GM18505 (cell line): ENCODE results near the gene PCOLCE2.

Source experiments
- ATAC-seq: cut with Tn5 transposase; IDR thresholded peaks from one replicate; pipeline ENCODE4 v1.9.1; 2021; ENCODE audit not compliant: unreplicated experiment
- POLR2A ChIP-seq: IDR thresholded peaks from 4 replicates; pipeline ENCODE4 v1.6.1; 2011; ENCODE audit warnings: borderline replicate concordance; ENCODE audit not compliant: insufficient read depth, insufficient read length; ENCODE audit errors: extremely low read depth

PCOLCE2 gene

DNA sequence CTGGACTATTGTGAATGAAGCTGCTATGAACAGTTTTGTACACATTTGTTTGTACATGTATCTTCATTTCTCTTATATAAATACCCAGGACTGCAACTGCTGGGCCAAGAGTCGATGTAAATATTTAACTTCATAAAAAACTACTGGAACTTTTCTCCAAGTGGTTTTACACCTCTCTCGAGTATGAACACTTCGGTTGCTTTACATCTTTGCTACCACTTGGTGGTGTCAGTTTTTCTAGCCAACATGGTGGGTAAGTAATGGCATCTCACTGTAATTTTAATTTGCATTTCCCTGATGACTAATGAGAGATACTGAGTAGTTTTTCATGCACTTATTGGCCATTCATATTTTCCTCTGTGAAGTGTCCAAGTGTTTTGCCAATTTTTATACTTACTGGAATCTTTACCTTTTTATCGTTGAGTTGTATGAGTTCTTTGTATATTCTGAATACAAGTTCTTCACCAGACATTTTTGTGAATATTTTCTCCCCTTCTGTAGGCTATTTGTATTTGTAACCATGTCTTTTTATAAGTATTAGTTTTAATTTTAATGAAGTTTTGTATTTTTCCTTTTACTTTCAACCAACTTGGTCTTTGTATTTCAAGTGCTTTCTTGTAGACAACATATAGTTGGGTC, 44.4 kb downstream of the PCOLCE2 start:
- no peak for ATAC-seq
- TF ChIP-seq POLR2A = no peak

DNA sequence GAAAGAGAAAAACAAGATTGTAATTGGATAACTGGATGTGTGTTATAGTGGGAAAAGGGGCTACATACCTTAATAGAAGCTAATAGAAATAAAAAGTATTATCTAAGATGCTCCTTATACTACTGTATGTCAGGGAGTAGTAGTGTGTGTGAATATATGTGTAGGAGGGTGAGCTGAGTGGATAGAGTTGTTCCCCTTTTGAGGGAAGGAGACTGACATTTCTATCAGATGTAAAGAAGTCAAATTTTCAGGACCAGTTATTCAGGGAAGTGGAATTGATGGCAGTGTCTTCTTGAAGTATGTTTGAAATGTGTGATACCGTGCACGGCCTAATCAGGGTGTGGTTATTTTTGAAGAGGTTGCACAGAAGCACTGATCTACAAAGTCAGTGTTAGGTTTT, 49.1 kb downstream of the PCOLCE2 start:
- no peak for TF ChIP-seq POLR2A
- ATAC-seq = no peak

DNA sequence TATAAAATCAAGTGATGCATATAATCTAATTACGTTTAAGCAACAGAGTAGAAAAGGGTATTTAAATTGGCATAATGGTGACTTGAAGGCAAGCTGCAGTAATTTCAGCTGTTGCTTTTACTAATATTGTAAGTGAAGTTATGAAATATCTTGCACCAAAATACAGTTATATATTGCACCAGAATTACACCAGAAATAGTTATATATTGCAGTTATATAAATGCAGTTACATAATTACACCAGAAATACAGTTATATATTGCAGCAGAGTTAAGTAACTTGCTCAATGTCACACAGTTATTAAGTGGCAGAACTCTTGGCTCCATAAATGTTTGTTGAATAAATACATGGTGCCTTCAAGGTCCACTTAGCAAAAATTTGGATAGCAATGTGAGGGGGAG, 51.4 kb downstream of the PCOLCE2 start:
- ATAC-seq = no peak
- TF ChIP-seq POLR2A = no peak

DNA sequence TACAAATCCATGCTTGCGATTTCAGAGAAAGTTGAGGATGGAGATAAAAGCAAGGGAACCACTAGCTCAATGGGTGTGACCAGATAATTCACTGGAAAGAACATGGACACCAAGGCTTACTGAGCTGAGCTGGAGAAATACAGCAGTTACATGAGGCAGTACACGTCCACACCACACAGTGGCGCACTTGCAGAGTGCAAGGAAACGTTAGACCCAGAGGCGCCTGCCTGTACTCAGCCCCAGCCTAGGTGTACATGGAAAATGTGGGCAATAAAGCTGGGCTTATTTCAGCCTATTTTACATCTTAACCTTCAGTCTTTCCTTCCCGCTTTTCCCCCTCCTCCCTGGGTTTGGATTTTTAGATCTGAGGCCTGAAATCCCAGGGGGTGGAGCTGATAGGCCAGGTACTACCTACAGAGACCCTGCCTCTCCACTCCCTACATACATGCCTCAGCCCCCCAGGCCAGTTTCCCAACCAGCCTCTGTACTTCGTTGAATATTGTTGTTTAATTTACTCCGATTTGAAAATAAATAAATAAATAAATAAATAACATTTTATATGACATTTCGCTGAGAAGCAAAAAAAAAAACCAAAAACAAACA, 60.1 kb downstream of the PCOLCE2 start:
- ATAC-seq = peak; percentile 97
- no peak for TF ChIP-seq POLR2A

DNA sequence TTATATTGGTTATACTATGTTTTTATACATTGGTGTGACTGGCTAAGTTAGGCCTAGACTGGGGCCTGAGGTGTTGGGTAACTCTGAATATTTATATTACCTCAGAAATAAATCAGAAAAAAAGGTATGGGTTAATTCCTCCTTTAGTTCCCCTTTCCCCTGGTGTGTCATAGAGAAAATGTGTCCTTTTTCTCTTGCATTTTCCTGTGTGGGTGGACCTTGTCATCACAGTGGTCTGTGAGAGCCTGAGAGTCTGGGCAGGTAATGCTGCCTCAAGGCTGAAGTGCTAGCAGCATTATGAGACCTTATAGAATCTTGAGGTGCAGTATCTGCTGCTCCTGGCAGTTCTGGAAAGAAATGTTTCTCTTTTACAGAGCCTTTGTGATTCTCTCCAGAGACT, 69.7 kb downstream of the PCOLCE2 start:
- TF ChIP-seq POLR2A = no peak
- ATAC-seq = no peak

DNA sequence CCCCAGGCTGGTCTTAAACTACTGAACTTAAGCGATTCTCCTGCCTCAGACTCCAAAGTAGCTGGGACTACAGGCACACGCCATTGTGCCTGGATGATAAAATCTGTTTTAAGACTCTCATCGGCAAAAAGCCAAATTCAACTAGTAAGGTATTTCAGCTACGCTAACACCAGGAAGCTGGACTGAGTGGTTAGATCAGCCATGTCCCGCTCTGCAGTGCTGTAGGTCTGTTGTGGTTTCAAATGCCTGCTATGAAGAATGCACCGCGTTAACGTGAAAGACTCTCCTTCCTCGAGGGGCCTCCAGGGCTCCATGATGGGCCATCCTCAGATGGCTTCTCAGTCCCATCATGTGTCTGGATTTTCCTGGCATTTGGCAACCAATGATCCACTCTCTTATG, 70.2 kb downstream of the PCOLCE2 start:
- TF ChIP-seq POLR2A = no peak
- ATAC-seq = no peak

DNA sequence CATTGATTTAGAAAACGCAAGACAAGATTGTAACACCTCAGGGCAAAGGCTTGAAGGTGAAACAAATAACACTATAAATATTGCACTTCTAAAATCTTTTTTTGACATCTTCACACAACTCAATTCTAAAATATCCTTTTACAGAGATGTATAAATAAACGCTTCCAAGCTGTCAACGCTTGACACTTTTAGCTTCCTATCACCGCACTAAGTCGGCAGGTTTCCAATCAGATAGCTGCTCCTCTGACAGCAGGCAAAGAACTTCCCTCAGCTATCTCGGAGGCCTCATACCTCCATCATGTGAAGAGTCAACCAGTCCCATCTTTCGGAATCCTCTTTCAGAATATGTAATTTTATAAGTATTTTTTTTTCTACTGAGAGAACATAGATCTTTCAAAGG, 71.0 kb downstream of the PCOLCE2 start:
- no peak for TF ChIP-seq POLR2A
- no peak for ATAC-seq

DNA sequence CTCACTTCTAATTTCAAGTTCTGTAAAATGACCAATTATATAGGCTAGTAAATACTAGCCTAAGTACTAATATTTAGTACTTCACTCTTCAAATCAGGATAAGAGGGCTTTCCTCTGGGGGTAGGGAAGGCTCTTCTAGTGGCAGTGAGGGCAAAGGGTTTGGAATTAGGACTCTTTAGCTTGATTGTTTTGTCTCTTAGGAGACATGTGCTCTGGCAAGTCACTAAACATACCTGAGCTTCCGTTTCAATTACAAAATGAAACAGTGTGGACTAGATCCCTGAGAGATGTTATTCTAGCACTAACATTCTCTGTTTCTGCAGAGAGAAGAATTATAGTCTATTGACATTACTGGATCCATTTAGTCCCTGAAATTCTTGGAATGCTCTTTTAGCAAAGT, 71.5 kb downstream of the PCOLCE2 start:
- TF ChIP-seq POLR2A = no peak
- no peak for ATAC-seq

DNA sequence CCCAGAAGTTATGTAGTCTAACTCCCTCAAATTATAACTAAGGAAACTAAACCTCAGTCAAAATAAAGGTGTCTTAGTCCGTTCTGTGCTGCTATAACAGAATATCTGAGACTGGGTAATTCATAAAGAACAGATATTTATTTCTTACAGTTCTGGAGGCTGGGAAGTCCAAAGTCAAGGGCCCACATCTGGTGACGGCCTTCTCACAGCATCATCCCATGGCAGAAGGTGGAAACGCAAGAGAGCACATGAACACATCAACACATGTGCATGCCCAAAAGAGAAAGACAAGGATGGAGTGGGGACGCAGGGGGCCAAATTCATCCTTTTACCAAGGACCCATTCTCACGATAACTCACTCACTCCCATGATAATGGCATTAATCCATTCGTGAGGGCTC, 73.1 kb downstream of the PCOLCE2 start:
- no peak for TF ChIP-seq POLR2A
- no peak for ATAC-seq

DNA sequence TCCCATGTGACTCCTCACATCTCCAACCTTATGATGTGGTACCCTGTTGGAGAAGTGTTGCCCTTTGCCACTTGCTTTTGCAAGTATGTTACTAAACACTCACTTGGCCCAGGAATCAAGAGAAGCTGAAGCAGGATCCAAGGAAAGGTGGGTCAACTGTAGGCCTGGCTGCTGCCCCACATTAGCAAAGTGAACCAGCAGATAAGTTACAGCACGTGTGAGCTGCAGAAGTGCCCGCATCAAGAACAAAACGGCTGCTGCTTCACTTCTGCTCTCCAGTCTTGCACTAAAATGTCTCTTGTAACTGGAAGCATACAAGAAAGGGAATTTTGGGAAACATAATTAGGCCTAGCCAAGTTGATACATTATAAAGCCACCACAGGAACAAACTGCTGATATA, 79.6 kb downstream of the PCOLCE2 start:
- TF ChIP-seq POLR2A = no peak
- no peak for ATAC-seq

DNA sequence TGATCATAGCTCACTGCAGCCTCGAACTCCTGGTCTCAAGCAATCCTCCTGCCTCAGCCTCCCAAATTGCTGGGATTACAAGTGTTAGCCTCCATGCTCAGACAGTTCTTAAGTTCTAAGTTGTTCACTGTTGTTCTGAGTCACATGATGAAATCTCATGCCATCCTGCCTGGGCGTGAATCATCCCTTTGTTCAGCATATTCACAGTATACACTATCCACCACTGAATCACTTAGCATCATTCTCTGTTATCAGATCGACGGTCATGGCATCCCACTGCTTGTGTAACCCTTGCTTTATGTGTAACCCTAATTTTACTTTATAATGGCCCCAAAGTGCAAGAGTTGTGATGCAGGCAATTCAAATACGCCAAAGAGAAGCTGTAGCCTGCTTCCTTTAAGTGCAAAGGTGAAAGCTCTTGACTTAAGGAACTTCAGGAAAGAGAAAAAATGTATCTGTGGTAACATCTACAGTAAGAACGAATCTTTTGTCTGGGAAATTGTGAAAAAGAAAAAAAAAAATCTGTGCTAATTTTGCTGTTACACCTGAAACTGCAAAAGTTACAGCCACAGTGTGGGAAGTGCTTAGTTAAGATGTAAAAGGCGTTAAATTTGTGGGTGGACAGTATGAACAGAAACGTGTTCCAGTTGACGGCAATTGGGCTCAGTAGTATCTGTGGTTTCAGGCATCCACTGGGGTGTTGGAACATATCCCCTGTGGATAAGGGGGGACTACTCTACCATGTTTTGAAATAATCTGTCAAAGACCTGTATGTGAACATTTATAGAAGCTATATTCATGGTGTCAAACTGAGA, 80.6 kb downstream of the PCOLCE2 start:
- no peak for ATAC-seq
- no peak for TF ChIP-seq POLR2A

DNA sequence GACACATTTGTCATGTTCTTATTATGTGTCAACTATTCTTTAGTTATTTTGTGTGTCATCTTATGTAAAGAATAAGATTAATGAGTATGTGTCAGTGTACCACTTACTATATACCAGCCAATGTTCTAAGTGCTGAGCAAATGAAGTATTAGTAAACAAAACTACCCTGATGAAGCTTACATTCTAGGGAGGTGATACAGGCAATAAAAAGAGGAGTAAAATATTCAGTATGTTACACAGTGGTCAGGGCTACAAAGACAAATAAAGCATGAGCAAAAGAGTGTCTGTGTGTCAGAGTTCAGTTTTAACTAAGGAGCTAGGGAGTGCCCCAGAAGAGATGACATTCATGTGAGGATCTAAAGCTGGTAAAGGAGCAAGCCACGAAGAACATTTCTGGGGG, 86.0 kb downstream of the PCOLCE2 start:
- ATAC-seq = no peak
- no peak for TF ChIP-seq POLR2A

DNA sequence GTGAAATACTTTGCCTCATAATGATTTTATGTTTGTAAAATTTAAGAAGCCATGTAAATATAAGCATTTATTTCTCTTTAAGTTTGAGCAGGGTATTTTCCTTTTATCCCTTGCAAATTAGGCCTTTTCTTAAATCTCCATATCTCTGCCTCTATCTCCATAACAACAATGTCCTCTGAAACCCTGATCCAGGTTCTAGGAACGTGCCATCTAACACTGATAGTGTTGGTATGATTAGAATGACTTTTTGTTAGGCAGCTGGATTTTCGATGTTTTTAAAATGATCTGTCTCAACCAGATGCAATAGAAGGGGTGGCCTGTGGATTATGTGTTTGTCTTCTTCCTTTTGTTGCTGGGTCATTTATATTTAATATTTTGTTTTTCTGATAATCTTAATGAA, 87.1 kb downstream of the PCOLCE2 start:
- ATAC-seq = no peak
- TF ChIP-seq POLR2A = no peak

DNA sequence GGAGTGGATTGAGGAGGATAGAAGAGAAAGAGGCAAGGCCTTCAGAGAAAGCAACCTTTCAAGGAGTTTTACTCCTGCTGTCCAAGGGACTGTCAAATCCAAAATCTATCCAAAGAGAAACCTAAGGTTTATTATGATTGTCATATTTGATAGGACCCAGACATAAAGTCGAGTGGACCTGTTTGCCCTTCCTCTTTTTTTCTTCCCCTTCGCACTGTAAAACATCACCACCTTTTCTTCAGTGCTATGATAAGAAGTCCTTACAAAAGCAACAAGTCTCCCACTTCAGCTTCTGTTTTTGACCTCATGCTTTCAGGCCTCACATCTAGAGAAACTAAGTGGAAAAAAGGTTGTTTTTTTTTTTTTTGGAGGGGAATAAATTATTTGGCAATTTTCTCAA, 92.1 kb downstream of the PCOLCE2 start:
- no peak for ATAC-seq
- TF ChIP-seq POLR2A = no peak

DNA sequence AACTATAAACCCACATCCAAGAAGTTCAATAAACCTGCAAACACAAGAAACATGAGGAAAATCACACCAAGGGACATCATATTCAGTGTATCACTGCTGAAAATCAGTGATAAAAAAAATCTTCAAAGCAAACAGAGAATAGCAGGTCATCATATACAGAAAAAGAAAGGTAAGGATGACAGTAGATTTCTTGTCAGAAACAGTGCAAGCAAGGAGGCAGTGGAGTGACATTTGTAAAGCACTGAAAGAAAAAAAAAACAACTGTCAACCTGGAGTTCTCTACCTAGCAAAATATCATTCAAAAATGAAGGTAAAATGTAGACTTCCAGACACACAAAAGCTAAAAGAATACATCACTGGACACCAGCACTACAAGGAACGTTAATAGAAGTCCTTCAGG, 93.6 kb downstream of the PCOLCE2 start:
- no peak for ATAC-seq
- TF ChIP-seq POLR2A = no peak

DNA sequence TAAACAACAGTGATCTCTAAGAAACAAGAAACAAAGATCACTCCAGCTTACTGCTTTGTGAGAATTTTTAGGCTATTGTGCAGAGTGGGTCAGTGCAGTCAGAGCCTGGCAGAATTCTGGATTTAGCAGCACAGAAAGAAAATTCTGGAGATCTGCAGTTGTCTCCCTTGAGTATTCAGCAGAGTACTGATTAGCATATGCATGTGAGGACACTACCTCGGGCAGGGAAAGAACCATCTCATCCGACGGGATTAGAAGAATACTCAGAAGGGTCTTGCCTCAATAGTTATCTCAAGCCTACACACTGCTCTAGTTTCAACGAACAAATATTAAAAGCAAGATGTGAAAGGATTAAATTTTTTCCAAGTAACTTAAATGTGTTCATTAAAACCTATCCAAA, 94.4 kb downstream of the PCOLCE2 start:
- ATAC-seq = no peak
- TF ChIP-seq POLR2A = no peak
